Measurements from ENCODE around the gene FAM72B.
"Not testable (repeated sequence)": the region's sequence is repeated elsewhere in the genome, so short reads cannot be mapped to it uniquely, and the experiment has no call there.

The FAM72B gene

GRCh38 chr1:121184290-121185127 is at the start of gene FAM72B, which contains the start of gene SRGAP2C:
FAM72B (minus strand) TSS chr1:121184340; CDS start chr1:121183489, 851 bp downstream.
SRGAP2C (plus strand) TSS chr1:121184975; CDS start chr1:121187447, 2,472 bp downstream.
- DNase-seq (ENCODE audit: low read depth in 2 of 2) = peak; percentile 69 to 78

GRCh38 chr1:121232445-121233125 is 48.4 kb upstream of the FAM72B start:
- not testable (repeated sequence) for DNase-seq (ENCODE audit: low read depth in 2 of 2)

GRCh38 chr1:121230636-121231035 is 46.5 kb upstream of the FAM72B start:
- DNase-seq (ENCODE audit: low read depth in 2 of 2) = not testable (repeated sequence)

GRCh38 chr1:121227544-121228330 is 43.6 kb upstream of the FAM72B start:
- DNase-seq (ENCODE audit: low read depth in 2 of 2) = not testable (repeated sequence)

- not testable (repeated sequence) for DNase-seq (ENCODE audit: low read depth in 2 of 2)
These were observed 42.8 kb upstream of the FAM72B start for GRCh38 chr1:121226925-121227324.

- not testable (repeated sequence) for DNase-seq (ENCODE audit: low read depth in 2 of 2)
These were observed 42.3 kb upstream of the FAM72B start for GRCh38 chr1:121226295-121226904.

GRCh38 chr1:121224714-121225113 is 40.6 kb upstream of the FAM72B start:
- DNase-seq (ENCODE audit: low read depth in 2 of 2) = not testable (repeated sequence)

- not testable (repeated sequence) for DNase-seq (ENCODE audit: low read depth in 2 of 2)
These were observed 37.6 kb upstream of the FAM72B start for GRCh38 chr1:121221770-121222169.

GRCh38 chr1:121216676-121217075 is 32.5 kb upstream of the FAM72B start:
- not testable (repeated sequence) for DNase-seq (ENCODE audit: low read depth in 2 of 2)

- DNase-seq (ENCODE audit: low read depth in 2 of 2) = not testable (repeated sequence)
These were observed 31.7 kb upstream of the FAM72B start for GRCh38 chr1:121215699-121216417.

- not testable (repeated sequence) for DNase-seq (ENCODE audit: low read depth in 2 of 2)
These were observed 30.5 kb upstream of the FAM72B start for GRCh38 chr1:121214544-121215156.

GRCh38 chr1:121213491-121213890 is 29.4 kb upstream of the FAM72B start:
- DNase-seq (ENCODE audit: low read depth in 2 of 2) = not testable (repeated sequence)

GRCh38 chr1:121210778-121211177 is 26.6 kb upstream of the FAM72B start:
- DNase-seq (ENCODE audit: low read depth in 2 of 2) = not testable (repeated sequence)

- DNase-seq (ENCODE audit: low read depth in 2 of 2) = not testable (repeated sequence)
These were observed 24.2 kb upstream of the FAM72B start for GRCh38 chr1:121208375-121208774.

GRCh38 chr1:121207328-121207727 is 23.2 kb upstream of the FAM72B start:
- DNase-seq (ENCODE audit: low read depth in 2 of 2) = not testable (repeated sequence)

GRCh38 chr1:121205786-121206711 is 21.9 kb upstream of the FAM72B start:
- not testable (repeated sequence) for DNase-seq (ENCODE audit: low read depth in 2 of 2)

- not testable (repeated sequence) for DNase-seq (ENCODE audit: low read depth in 2 of 2)
These were observed 18.8 kb upstream of the FAM72B start for GRCh38 chr1:121202986-121203385.

GRCh38 chr1:121200985-121201981 is 17.1 kb upstream of the FAM72B start:
- not testable (repeated sequence) for DNase-seq (ENCODE audit: low read depth in 2 of 2)

Data from activated CD4-positive, alpha-beta T cell treated with anti-CD3 and anti-CD28 coated beads for 24 hours (primary cell).